ENCODE data around the gene TEX264.

GRCh38 chr3:51717947-51718346 is 46.9 kb downstream of the TEX264 start:
- TF ChIP-seq REST (IDR thresholded peaks at IDR 0.05; ENCODE audit: low read depth) (no peak), YY1 (IDR thresholded peaks at IDR 0.05; ENCODE audit: low read depth) (no peak), CEBPB (IDR thresholded peaks at IDR 0.05) (no peak), CREB1 (IDR thresholded peaks at IDR 0.05; ENCODE audit: low read depth) (no peak), TEAD4 (IDR thresholded peaks at IDR 0.05) (no peak), RAD21 (IDR thresholded peaks at IDR 0.05; ENCODE audit: low read depth) (no peak), ZBTB7A (IDR thresholded peaks at IDR 0.05; ENCODE audit: low read depth) (no peak), EGR1 (IDR thresholded peaks at IDR 0.05) (no peak), TAF1 (IDR thresholded peaks at IDR 0.05; ENCODE audit: low read depth) (no peak), EP300 (IDR thresholded peaks at IDR 0.05; ENCODE audit: borderline replicate concordance) (no peak), MAX (IDR thresholded peaks at IDR 0.05) (no peak)

Measured in Ishikawa (cell line).